GM12872 (cell line): ENCODE measurements around the gene SLC23A3.

Experiments
- TF ChIP-seq, protein P1 (sequence below): IDR thresholded peaks from 3 replicates; pipeline ENCODE4 v1.5.1; 2011; ENCODE audit warnings: low read depth, mild to moderate bottlenecking, low read length, moderate library complexity; ENCODE audit not compliant: insufficient read depth

SLC23A3 gene

DNA sequence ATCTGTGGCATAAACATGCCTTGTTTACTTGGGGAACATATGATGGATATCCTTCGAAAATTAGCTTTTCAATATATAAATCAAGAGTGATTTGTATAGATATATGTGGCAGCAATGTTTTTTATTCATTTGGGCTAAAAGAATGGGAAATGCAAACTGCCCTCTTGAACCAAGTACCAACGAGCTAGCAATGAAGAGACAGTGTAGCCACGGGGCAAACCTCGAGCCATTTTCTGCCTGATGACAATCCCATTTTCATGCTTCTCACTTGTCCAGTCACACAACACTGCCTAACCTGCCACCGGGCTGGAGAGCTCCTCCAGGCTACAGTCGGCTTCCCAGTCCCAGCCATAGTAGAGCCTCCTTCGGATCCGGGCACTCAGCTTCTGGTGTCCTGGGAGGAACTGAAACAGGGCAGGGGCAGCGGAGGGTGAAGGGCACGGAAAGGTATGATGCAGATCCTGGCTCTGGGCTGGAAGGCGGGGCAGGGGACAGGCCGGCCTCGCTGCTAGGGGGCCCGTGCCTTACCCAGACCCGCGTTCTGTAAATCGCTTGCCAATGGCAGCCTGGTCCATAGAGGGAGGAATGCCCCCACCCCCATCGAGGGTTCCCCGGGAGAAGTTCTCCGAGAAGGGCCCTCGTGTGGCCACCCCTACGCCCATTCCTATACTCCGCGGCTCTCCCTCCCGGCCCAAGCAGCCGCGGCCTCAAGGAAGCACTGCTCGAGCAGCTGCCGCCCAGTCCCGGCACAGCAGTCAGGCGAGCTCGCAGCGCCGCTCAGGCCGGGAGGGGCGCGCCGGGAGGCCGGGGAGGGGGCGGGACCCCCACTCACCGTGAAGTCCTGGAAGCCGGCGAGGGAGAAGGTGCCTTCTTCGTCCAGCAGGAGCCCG, 6.3 kb upstream of the SLC23A3 start:
- TF ChIP-seq, protein P1, sequence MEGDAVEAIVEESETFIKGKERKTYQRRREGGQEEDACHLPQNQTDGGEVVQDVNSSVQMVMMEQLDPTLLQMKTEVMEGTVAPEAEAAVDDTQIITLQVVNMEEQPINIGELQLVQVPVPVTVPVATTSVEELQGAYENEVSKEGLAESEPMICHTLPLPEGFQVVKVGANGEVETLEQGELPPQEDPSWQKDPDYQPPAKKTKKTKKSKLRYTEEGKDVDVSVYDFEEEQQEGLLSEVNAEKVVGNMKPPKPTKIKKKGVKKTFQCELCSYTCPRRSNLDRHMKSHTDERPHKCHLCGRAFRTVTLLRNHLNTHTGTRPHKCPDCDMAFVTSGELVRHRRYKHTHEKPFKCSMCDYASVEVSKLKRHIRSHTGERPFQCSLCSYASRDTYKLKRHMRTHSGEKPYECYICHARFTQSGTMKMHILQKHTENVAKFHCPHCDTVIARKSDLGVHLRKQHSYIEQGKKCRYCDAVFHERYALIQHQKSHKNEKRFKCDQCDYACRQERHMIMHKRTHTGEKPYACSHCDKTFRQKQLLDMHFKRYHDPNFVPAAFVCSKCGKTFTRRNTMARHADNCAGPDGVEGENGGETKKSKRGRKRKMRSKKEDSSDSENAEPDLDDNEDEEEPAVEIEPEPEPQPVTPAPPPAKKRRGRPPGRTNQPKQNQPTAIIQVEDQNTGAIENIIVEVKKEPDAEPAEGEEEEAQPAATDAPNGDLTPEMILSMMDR, result no peak

DNA sequence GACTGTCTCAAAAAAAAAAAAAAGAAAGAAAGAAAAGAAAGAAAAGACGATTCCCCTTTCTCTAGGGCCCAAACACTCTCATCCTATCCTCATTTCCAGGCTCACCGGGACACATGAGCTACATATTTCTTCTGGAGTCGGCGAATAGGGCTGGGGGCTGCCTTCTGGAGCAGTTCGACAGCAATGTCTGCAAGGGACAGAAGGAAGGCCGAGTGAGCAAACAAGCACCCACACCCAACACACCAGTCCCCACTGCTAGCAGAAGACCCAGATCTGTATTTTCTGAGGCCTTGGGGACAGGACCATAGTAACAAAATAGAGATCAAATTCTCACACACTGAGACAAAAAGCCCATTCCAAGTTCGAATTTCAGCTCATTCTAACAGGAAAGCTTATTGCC, 5.7 kb upstream of the SLC23A3 start:
- TF ChIP-seq, protein P1, result no peak

DNA sequence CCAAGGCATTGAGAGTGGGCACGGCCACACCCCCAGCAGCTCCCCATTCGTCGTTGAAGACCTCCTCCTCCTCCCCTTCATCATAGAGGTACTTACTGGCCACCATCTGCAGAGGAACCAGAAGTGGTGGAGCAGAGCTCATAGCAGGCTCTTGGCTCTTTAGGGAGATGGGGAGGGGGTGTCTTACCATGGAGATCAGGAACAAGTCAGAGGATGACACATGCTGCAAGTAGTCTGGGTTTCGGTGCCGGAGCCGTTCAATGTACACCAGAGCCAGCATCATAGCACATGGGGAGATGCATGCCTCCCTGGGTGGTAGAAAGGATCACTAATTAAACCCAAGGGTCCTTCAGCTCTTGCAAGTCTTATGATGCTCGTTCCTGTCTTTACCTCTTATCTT, 5.0 kb upstream of the SLC23A3 start:
- TF ChIP-seq, protein P1, result no peak

DNA sequence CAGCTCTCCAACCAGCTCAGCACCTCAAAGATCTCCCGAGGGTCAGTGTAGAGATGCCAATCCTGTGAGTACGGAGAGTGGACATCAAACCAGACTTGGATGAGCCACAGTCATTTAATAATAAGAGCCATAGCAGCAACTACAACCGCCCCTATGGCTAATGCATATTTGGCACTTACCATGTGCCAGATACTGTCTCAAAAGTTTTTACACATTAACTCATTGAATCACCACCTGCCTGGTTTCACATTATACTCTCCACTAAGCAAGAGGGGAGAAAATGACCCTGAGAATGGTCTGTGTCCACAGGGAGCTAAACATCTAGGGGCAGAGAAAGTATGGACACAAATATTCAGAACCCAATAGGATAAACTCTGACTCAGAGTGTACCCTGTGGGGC, 4.3 kb upstream of the SLC23A3 start:
- TF ChIP-seq, protein P1, result no peak

DNA sequence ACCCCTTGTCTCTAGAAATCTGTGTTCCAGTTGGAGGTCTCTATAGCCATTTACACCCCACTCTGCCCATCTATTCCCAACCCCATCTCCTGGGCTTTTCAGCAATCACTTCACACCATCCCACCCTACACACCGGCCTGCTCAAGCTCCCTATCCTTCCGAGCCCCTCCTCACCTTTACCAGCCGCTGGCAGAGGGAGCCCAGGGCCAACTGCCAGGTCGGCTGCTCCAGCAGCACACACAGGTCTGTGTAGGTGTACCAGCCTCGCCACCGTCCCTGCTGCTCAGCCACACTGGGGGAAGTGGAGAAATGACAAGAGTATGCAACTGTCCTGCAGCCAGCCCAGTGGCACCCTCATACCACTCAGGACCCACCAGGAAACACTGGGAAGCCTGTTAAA, 3.3 kb upstream of the SLC23A3 start:
- TF ChIP-seq, protein P1, result no peak

DNA sequence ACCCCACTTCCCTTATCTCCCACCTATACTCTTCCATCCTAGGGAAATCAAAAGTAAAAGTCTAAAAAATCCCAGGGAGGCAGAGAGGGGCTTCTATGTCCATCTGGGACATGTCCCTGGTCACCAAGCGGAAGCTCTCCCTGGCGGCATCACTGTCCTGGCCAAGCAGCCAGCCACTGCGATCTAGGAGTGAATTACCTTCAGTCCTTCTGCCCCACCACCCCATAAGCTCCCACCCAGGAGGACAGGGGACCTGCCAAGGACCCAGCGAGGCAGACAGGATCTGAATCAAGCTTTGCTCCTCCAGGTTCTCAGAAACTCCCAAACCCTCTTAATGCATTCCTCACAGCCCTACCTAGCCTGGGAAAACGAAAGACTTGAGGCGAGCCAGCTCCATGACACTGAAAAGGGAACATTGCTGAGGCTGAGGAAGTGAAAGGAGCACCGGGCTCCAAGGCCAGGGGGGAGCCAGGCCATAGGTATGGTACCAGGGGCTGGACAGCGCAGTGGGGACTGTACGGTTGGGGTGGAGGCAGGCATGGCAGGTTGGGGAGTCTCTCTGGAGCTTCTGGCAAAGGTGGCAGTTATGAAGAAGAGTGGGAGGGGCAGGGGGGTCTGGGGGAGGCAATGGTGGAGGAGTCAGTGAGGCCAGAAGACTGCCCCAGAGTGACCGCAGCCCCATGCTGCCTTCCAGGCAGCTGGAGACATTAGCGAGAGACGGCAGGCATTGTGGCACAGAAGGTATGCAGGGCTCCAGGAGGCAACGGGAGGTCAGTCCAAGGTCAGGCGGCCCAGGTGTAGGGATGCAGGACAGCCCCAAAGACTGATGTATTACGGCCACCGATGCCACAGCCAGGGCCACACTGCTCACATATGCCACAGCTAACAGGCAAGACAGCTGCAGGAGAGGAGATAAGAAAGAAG, 2.7 kb upstream of the SLC23A3 start:
- TF ChIP-seq, protein P1, result no peak

DNA sequence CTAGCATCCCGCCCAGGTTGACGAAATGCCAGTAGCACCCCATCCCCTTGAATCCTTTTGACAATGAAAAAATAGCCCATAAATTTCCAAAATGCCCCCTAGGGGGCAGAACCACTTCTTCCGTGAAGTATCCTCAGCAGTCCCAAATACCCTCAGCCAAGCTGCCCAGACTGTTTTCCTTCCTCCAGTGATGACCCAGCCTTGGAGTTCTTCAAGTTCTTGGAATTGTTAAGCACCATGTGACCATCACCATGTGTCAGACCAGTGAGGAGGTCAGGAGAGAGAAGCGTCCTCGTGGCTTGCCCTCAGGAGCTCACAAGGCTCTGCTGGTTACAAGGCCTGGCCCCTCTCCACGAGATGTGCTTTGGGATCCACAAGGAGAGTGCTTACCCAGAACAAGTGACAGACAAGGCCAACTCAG, 1.4 kb upstream of the SLC23A3 start:
- TF ChIP-seq, protein P1, result peak; percentile 80
